CD4-positive, alpha-beta T cell treated with Interleukin-15 for 1 hour (primary cell): ENCODE results near the gene TAS1R3.
"Not testable (repeated sequence)": the region's sequence is repeated elsewhere in the genome, so short reads cannot be mapped to it uniquely, and the experiment has no call there.

Source experiments
- DNase-seq: peaks from one replicate; pipeline ENCODE4 v3.0.0-alpha.2; 2020

The TAS1R3 gene

DNA sequence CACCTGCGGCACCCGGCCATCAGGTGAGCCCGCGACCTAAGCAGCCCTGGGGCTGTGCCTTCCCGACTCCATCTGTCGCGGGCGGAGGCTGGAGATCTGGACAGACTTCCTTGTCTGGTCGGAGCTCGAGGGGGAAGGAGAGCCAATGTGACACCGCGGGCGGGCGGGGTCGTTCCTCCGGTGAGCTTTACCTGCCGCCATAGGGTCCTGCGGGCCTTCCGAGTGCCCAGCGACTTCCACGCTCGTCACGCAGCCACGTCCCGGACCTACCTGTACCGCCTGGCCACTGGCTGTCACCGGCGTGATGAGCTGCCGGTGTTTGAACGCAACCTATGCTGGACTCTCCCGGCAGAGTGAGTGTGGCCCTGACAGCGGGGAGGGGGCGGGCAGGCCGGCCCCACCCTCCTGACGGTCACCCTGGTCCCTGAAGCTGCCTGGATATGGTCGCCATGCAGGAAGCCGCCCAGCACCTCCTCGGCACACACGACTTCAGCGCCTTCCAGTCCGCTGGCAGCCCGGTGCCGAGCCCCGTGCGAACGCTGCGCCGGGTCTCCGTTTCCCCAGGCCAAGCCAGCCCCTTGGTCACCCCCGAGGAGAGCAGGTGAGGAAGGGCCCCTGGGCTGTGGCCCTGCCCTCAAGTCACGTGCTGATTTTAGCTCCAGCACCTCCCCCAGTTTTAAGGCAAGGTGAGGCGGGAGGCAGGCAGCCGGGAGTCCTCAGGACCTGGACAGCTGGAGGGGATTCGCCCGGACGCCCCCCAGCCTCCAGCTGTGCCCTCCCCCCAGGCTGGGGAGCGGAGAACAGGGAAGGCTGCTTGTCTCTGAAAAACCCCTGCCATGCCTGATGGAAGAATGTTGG is 21.6 kb upstream of the TAS1R3 start:
- DNase-seq: no peak

DNA sequence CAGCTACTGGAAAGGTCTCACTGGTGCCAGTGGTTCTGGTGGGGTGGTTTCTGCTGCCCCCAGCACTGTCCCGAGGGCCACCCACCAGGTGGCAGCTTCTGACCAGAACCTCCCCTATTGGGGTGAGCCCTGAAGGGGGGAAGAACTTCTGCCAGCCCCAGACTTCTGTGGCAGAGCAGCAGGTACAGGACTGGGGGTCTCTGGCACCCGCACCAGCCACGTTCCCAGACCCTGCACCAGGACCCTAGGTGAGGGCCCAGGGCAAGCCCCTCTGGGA is 21.0 kb upstream of the TAS1R3 start:
- DNase-seq: no peak

DNA sequence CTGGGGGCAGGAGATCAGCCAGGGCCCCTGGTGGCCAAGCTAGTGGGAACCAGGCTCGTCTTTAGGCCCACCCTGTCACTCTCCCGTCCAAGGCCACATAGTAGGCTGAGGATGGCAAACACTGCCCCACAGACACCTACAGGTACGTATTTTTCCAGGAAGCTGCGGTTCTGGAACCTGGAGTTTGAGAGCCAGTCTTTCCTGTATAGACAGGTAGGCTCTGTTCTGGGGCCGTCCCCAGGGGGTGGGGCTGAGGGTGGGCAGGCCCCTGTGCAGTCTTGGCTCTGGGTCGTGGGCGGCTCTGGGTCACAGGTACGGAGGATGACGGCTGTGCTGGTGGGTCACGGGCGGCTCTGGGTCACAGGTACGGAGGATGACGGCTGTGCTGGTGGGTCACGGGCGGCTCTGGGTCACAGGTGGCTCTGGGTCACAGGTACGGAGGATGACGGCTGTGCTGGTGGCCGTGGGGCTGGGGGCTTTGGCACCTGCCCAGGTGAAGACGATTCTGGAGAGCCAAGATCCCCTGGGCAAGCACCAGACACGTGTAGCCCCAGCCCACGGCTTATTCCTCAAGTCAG is 20.5 kb upstream of the TAS1R3 start:
- DNase-seq: no peak

DNA sequence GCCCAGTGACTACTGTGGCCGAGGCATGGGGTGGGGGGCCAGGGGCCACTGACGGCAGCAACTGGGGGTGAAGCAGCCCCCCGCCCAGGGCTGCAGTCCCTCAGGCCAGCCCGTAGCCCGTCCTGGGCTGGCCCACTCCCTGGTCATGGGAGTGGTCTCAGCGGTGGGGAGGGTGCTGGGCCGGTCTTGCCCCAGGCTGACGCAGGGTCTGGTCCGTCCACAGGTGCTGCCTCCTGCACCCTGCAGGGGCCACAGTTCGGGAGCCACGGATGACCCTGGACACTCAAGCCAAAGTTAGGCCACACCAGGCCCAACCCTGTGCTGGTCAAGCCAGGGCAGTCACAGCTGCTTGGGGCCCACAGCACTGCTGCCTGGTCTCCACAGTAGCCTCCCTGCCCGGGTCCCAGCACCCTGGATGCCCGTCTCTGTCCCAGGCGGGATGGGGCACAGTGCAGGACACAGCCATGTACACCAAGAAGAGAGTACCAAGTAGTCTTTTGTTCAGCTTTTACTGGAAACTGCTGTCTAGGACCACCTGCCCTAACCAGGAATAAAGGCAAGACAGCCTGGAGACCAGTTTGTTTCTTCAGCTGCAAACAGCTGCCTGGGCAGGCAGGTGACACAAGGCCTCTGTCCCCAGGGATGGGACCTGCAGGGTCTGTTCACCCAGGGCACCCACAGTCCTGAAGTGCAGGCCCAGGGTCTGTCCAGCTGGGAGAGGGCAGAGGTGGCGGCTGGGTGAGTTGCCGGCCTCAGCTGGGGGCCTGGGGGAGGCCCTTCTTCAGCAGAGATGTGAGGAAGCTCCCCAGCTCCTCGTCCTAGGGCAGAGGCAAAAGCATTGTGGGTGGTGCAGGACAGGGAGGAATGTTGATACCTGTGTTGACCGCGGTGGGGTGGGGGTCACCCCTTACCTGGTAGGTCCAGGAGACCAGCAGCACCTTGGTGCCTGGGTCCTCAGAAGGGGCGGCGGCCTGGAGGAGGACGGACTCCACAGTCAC is 19.7 kb upstream of the TAS1R3 start:
- no peak for DNase-seq

DNA sequence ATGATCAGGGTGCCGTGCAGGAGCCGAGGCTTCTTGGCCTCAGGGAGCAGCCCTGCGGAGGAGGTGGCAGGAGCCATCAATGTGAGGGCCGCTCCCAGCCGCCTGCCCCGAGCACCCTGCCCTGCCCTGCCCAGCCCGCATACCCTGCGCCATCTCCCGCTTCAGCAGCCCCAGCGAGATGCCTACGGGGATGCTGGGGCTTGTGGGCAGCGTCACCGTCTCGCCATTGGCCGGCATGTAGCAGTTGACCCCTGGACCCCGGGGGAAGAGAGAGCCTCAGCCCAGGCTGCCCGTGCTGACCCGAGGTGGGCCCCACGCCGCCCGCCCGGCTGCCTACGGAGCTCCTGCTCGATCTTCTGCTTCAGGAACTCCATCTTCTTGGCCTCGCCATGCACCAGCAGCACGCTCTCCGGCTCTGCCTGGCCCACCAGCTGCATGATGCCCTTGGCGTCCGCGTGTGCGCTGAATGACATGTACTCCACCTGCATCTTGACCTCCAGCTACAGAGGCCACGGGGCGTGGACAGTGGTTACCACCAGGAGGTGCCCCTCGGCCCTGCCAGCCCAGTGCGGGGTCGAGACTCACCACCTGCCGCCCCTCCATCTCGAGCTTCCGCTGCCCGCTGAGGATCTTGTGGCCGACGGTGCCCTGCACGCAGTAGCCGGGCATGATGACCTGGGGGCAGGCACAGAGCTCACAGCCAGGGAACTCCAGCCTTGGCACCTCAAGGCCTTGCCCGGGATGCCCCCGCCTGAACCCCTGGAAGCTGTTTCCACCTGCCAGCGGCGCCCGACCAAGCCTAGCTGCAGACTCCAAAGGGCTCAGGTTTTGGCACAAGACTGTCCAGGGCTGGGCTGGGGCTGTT is 18.4 kb upstream of the TAS1R3 start:
- DNase-seq: no peak

DNA sequence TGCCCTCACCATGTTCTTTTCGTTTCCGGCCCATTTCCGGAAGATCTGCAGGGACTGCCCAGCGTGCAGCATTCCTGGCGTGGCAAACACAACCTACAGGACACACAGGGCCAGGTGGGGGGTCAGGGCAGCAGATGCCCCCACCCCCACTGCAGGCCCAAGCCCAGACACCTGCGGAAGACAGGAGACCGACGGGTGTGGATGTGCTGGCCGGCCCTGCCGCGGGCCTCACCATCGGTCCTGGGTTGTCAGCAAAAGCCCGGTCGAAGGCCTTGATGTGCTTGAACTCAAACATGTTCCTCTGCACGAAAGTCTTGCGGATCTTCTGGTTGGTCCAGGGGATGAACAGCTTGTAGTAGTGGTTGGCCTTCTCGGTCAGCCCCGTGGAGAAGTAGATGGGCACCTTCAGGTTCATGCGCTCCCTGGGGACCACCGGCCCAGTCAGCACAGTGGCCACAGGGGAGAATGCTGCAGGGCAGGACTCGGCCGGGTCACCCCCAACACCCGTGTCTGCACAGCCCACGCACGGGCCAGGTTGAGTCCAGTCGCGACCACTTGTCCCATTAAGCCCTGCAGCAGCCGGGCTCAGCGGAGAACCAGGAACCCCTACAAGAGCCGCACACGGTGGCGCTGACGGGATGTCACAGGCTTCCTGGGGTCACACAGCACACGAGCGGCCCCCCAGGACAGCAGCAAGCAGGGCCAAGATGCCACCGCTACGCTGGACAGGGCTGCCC is 17.4 kb upstream of the TAS1R3 start:
- DNase-seq: no peak

DNA sequence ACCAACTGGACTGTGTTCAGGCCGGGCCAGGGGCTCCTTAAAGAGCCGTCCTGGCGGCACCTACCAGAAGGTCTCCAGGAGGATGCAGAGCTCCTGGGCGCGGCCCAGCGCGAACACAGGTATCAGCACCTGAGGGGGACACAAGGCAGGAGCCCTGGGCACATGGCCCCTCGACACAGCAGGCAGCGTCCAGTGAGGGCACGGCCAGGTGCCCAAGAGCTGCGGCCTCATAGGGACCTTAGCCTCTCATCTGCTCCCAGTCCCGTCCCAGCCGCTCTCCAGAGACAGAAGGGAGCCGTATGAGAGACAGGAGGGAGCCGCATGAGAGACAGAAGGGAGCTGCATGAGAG is 16.9 kb upstream of the TAS1R3 start:
- DNase-seq: no peak

DNA sequence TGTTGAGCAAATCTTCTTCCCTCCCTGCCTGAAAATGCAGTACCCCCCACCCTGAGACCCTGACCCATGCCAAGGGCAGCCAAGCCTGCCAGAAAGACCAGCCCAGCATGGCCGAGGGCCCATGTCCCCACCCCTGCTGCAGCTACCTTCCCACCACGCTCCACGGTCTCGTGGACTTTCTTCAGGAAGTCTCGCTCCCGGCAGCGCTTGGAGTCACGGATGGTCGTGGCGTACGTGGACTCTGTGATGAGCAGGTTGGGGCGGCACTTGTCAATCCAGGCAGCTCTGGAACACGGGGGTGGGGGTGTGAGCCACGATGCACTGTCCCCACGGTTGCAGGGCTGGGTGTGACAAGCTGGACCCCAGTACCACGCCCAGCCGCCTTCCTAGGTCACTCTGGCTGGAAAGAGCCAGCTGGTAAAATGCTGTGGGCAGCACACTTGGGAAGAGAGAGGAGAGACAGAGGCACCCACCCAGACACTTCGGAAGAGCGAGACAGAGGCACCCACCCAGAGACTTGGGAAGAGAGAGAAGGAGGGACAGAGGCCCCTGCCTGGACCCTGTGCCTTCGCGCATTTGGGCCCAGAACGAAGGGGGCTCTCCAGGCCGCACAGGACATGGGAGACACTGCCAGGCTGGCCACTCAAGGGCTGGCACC is 16.3 kb upstream of the TAS1R3 start:
- DNase-seq: no peak

DNA sequence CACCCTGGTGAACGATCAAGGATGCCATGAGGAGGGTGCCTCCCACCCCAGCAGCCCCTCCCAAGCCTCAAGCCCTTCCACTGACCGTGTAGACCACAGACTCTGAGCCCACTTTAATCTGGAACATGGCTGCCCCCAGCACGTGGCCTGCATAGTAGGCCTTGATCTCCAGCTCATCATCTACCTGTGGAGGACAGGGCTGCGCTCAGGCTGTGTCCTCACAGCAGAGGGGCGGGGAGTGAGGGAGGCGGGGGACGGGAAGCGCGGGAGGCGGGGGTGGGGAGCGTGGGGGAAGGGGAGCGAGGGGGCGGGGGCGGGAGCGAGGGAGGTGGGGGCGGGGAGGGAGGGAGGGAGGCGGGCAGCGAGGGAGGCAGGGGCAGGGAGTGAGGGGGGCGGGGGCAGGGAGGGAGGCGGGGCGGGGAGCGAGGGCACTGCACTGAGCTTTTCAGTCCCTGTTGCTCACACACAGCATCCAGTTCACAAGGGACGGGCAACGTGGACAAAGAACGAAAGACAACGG is 15.6 kb upstream of the TAS1R3 start:
- DNase-seq: no peak

DNA sequence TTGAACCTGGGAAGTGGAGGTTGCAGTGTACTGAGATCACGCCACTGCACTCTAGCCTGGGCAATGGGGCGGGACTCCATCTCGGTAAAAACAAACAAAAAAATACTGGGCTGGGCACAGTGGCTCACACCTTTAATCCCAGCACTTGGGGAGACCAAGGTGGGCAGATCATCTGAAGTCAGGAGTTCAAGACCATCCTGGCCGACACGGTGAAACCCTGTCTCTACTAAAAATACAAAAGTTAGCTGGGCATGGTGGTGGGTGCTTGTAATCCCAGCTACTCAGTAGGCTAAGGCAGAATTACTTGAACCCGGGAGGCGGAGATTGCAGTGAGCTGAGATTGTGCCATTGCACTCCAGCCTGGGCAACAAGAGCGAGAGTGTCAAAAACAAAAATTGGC is 14.9 kb upstream of the TAS1R3 start:
- DNase-seq: not testable (repeated sequence)

DNA sequence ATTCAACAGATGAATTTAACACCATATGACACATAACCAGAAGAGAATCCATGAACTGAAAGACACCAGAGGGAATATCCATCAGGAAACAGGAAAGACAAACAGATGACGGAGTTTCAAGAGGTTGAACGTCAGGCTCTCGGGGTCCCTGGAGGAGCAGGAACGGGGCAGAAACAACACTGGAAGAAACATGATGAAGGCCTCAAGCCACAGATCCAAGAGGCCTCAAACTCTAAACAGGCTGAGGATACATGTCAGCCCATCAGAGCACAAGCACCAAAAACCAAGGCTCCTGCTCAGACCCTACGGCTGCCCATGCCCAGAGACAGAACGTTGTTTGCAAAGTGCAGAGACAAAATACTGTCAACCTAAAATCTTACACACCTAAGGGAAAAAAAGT is 13.7 kb upstream of the TAS1R3 start:
- no peak for DNase-seq

DNA sequence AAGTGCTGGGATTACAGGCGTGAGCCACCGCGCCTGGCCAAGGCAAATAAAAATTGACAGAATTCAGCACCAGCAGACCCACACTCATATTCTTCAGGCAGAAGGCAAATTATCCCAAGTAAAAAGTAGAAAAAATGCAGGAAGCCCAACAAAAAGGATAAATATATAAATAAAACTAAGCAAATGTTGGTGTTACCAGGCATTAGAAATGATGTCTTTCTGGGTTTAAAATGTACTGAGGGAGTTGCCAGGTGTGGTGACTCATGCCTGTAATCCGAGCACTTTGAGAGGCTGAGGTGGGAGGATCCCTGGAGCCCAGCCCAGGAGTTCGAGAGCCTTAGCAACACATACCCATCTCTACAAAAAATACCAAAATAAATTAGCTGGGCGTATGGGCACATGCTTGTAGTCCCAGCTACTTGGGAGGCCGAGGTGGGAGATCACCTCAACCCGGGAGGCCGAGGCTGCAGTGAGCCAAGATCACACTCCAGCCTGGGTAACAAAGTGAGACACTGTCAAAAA is 12.9 kb upstream of the TAS1R3 start:
- no peak for DNase-seq

DNA sequence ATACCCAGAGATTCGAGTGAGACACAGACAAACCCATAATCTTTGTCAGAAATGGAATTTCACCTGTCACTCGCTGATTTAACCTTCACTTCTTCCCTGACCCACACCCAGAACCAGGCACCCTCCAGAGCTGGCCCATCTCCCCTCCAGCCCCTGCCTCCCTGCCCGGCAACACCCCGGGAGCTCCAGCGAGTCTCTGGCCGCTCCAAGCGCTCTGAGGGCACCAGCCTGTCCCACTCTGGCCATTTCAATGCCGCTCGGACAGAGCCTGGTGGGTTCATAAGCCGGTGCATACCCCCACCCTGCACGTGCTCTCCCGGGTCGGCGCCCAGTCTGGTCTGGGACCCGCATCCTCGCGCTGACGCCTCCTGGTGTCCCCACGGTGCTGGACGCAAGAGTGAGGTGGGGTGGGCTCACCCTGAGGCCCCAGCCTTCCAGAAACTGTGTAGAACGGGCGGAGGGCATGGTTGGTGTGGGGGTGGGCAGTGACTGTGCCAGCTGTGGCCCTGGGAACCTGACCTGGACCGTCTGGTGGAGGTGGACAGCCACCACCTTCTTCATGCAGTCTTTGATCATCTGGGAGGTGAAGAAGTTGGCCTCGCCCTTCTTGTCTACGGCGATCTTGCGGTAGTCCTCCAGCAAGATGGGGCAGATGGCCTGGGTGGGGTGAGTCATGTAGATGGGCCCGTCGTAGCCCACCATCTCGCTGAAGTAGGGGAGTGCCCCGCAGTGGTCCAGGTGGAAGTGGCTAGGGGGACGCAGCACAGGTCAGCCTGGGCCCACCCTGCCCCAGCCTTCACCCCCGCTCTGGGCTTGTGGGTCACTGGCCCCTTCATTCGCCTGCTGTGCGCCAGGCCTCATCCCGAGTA is 12.1 kb upstream of the TAS1R3 start:
- DNase-seq: no peak

DNA sequence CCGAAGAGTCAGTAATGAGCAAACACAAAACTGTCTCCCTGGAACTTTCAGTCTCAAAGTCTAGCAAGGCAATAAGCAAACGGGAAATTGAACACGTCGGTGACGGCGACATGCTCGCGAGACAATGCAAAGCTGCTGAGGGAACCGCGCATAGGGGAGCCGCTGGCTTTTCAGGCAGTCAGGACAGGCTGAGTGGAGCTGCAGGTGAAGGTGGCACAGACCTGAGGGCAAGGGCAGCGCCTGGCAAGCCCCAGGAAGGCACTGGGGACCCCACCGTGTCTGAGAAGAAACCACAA is 11.5 kb upstream of the TAS1R3 start:
- DNase-seq: no peak

DNA sequence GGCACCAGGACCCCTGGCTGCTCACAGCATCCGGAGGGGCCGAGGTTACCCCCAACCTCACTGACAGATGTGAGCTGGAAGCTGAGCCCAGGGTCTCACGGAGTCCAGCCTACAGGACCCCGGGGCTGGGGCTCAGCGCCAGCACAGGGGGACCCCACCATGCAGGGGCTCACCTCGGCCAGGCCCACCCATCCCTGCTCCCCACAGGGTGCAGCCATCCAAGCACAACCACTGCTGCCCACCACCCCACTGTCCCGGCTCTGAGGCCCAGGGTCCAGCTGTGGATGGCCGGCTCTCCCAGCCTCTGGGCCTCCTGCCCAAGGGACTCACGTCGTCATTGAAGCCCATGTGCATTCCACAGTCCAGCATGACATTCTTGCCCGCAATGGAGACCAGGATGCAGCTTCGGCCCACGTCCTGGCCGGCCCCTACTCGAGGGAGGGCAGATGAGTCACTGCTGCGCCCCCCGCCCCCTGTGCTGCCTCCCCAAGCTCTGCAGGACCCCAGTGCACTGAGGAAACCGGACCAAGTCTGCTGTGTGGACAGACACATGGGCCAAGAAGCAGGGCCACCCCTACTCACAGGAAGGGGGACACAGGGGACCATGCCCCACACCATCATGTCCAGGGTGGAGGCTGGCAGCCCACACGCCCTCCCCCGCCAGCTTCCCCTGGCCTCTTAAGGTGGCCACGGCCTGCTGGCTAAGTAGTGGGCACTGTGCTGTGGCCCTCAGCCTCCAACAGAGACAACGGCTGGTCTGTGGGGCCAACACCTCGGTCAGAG is 10.2 kb upstream of the TAS1R3 start:
- DNase-seq: no peak

DNA sequence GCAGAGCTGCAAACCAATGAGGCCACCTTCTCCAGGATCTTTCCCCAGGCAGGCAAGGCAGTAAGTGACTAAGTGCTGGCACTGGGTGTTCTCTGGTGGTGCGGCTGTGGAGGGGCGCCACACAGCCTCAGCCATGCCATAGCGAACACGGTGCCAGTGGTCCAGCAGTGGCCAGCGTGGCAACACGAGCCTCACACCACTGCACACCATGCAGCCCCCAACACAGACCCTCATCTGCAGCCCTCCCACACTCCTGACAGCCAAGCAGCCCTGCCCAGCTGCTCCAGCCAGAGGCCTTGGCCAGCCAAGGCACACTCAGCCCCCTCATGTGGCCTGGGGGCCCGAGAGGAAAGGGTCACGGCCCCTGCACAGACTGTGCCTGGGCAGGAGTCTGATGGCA is 9.6 kb upstream of the TAS1R3 start:
- DNase-seq: no peak

DNA sequence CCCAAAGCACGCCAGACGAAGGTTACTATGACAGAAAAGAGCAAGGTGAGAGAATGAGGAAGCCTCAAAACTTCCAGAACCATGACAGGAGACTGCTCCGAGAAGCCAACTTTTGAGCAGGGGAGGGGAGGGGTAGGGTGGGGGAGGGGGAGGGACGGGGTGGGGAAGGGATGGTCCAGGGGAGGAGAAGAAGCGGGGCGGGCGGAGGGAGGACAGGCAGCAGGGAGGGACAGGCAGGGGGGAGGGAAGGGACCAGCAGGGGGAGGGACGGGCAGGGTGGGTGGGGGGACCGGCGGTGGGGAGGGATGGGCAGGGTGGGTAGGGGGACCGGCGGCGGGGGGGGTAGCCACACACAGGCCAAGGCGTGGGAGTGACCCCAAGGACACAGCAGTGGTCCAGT is 8.7 kb upstream of the TAS1R3 start:
- DNase-seq: no peak

DNA sequence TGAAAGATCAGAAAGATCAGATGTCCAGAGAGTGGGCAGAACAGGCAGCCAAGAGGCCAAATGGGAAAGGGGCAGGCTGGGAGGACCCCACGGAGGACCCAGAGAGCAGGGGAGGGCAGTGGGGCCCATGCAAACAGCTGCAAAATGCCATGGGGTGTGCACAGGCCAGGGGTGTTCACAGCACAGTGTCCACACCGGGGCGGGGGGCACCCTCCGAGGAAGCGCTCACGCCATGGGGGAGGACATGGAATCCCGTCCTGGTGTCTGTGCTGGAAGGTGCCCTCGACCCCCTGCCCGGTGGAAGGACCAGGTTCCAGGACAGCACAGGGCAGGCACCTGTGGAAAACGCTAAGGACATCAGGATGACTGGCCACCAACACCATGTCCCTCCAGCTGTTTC is 8.1 kb upstream of the TAS1R3 start:
- no peak for DNase-seq

DNA sequence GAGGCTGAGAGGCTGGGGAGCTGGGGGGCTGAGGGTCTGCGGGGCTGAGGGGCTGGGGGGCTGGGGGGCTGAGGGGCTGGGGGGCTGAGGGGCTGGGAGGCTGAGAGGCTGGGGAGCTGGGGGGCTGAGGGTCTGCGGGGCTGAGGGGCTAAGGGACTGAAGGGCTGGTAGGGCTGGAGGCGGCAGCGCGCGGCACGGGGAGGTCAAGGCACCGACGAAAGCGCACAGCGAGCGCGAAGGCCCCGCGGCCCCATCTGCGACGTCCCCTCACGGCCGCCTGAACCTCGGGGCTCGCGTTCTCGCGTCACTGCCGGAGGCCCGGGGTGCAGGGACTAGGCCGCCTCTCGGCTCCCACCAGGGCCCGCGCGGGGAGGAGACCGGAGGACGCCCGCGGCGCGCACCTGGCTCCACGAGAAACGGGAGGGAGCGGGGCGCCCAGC is 7.0 kb upstream of the TAS1R3 start:
- no peak for DNase-seq
